Measurements from ENCODE around the gene SLC49A3. TPM values are rescaled to one million over a fixed set of nuclear protein-coding genes. Genes with fewer than 3 reads are reported as not detected.

Gene SLC49A3
- total and polyA plus RNA-seq, 2 of the 13 experiments (the other 11 are each of a cell fraction or from before 2014, with no cell fraction given) = 0.07 to 0.17 TPM

DNA sequence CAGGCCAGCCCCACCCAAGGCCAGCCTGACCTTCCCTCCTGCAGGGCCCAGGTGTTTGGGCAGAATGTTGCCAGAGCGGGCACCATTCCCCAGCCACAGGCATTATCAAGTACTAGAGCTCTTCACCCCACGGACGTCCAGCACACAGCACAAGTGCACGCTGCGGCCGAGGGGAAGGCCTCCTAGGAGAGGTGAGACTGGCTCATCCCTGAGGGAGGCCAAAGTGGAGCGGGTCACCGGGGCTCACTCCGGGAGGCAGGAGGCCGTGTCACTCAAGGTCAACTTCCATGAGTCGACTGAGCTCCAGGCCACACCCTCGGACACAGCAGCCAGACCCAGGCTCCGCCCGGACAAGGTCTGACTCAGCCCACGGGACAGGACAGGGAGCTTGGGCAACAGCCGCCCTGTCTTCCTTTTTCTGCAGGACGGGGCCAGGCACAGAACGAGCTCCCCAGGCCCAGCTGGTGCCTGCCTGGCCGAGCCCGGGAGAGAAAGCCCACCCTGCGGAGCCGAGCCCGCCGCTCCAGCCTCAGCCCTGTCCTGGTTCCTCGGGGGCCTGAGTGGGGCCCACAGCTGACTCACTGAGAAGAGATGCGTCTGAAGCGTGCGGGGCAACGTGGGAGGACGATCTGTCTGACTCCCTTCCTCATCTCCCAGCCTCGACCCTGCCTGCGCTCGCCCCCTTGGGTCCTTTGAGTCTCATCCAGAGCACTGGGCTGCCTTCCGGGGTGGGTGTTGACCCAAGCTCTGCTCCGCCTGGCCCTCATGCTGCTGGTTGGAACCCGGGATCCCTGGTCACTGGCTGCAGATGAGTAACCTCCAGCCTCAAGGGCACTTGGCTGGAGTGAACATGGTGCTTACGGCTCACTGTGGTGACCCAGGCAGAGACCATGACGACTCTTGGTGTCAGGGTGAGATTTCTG, 1.6 kb downstream of the SLC49A3 start (continued):
- TF ChIP-seq, protein P1, sequence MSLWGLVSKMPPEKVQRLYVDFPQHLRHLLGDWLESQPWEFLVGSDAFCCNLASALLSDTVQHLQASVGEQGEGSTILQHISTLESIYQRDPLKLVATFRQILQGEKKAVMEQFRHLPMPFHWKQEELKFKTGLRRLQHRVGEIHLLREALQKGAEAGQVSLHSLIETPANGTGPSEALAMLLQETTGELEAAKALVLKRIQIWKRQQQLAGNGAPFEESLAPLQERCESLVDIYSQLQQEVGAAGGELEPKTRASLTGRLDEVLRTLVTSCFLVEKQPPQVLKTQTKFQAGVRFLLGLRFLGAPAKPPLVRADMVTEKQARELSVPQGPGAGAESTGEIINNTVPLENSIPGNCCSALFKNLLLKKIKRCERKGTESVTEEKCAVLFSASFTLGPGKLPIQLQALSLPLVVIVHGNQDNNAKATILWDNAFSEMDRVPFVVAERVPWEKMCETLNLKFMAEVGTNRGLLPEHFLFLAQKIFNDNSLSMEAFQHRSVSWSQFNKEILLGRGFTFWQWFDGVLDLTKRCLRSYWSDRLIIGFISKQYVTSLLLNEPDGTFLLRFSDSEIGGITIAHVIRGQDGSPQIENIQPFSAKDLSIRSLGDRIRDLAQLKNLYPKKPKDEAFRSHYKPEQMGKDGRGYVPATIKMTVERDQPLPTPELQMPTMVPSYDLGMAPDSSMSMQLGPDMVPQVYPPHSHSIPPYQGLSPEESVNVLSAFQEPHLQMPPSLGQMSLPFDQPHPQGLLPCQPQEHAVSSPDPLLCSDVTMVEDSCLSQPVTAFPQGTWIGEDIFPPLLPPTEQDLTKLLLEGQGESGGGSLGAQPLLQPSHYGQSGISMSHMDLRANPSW (CRISPR knock-in tag; IDR thresholded peaks at IDR 0.05; ENCODE audit: borderline replicate concordance) = no peak
- TF ChIP-seq, protein P2, sequence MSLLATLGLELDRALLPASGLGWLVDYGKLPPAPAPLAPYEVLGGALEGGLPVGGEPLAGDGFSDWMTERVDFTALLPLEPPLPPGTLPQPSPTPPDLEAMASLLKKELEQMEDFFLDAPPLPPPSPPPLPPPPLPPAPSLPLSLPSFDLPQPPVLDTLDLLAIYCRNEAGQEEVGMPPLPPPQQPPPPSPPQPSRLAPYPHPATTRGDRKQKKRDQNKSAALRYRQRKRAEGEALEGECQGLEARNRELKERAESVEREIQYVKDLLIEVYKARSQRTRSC (CRISPR knock-in tag; IDR thresholded peaks at IDR 0.05; ENCODE audit: low read depth) = no peak
- TF ChIP-seq ZNF160 (CRISPR knock-in tag; IDR thresholded peaks at IDR 0.05) (peak; percentile 82; the same call in 1 of the 2 replicates), ZNF644 (CRISPR knock-in tag; IDR thresholded peaks at IDR 0.05; ENCODE audit: low read depth) (0 out of 2 replicates have a peak, but pooled peaks have one; percentile 18), RXRA (CRISPR knock-in tag; IDR thresholded peaks at IDR 0.05) (peak; percentile 86), MXD4 (CRISPR knock-in tag; IDR thresholded peaks at IDR 0.05) (0 out of 2 replicates have a peak, but pooled peaks have one; percentile 70), ZNF672 (CRISPR knock-in tag; IDR thresholded peaks at IDR 0.05) (no peak), KAT8 (CRISPR knock-in tag; IDR thresholded peaks at IDR 0.05) (peak; percentile 44; the same call in 1 of the 2 replicates), HNF4A (CRISPR knock-in tag; IDR thresholded peaks at IDR 0.05) (peak; percentile 39), ZNF556 (CRISPR knock-in tag; IDR thresholded peaks at IDR 0.05; ENCODE audit: borderline replicate concordance) (peak; percentile 63; the same call in 1 of the 2 replicates)
- TF ChIP-seq, protein P3, sequence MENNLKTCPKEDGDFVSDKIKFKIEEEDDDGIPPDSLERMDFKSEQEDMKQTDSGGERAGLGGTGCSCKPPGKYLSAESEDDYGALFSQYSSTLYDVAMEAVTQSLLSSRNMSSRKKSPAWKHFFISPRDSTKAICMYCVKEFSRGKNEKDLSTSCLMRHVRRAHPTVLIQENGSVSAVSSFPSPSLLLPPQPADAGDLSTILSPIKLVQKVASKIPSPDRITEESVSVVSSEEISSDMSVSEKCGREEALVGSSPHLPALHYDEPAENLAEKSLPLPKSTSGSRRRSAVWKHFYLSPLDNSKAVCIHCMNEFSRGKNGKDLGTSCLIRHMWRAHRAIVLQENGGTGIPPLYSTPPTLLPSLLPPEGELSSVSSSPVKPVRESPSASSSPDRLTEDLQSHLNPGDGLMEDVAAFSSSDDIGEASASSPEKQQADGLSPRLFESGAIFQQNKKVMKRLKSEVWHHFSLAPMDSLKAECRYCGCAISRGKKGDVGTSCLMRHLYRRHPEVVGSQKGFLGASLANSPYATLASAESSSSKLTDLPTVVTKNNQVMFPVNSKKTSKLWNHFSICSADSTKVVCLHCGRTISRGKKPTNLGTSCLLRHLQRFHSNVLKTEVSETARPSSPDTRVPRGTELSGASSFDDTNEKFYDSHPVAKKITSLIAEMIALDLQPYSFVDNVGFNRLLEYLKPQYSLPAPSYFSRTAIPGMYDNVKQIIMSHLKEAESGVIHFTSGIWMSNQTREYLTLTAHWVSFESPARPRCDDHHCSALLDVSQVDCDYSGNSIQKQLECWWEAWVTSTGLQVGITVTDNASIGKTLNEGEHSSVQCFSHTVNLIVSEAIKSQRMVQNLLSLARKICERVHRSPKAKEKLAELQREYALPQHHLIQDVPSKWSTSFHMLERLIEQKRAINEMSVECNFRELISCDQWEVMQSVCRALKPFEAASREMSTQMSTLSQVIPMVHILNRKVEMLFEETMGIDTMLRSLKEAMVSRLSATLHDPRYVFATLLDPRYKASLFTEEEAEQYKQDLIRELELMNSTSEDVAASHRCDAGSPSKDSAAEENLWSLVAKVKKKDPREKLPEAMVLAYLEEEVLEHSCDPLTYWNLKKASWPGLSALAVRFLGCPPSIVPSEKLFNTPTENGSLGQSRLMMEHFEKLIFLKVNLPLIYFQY (CRISPR knock-in tag; IDR thresholded peaks at IDR 0.05; ENCODE audit: borderline replicate concordance) = peak; percentile 54; the same call in 1 of the 2 replicates
- TF ChIP-seq, protein P4, sequence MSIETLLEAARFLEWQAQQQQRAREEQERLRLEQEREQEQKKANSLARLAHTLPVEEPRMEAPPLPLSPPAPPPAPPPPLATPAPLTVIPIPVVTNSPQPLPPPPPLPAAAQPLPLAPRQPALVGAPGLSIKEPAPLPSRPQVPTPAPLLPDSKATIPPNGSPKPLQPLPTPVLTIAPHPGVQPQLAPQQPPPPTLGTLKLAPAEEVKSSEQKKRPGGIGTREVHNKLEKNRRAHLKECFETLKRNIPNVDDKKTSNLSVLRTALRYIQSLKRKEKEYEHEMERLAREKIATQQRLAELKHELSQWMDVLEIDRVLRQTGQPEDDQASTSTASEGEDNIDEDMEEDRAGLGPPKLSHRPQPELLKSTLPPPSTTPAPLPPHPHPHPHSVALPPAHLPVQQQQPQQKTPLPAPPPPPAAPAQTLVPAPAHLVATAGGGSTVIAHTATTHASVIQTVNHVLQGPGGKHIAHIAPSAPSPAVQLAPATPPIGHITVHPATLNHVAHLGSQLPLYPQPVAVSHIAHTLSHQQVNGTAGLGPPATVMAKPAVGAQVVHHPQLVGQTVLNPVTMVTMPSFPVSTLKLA (IDR thresholded peaks at IDR 0.05) = no peak
- TF ChIP-seq, protein P5, sequence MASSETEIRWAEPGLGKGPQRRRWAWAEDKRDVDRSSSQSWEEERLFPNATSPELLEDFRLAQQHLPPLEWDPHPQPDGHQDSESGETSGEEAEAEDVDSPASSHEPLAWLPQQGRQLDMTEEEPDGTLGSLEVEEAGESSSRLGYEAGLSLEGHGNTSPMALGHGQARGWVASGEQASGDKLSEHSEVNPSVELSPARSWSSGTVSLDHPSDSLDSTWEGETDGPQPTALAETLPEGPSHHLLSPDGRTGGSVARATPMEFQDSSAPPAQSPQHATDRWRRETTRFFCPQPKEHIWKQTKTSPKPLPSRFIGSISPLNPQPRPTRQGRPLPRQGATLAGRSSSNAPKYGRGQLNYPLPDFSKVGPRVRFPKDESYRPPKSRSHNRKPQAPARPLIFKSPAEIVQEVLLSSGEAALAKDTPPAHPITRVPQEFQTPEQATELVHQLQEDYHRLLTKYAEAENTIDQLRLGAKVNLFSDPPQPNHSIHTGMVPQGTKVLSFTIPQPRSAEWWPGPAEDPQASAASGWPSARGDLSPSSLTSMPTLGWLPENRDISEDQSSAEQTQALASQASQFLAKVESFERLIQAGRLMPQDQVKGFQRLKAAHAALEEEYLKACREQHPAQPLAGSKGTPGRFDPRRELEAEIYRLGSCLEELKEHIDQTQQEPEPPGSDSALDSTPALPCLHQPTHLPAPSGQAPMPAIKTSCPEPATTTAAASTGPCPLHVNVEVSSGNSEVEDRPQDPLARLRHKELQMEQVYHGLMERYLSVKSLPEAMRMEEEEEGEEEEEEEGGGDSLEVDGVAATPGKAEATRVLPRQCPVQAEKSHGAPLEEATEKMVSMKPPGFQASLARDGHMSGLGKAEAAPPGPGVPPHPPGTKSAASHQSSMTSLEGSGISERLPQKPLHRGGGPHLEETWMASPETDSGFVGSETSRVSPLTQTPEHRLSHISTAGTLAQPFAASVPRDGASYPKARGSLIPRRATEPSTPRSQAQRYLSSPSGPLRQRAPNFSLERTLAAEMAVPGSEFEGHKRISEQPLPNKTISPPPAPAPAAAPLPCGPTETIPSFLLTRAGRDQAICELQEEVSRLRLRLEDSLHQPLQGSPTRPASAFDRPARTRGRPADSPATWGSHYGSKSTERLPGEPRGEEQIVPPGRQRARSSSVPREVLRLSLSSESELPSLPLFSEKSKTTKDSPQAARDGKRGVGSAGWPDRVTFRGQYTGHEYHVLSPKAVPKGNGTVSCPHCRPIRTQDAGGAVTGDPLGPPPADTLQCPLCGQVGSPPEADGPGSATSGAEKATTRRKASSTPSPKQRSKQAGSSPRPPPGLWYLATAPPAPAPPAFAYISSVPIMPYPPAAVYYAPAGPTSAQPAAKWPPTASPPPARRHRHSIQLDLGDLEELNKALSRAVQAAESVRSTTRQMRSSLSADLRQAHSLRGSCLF (CRISPR knock-in tag; IDR thresholded peaks at IDR 0.05; ENCODE audit: borderline replicate concordance) = no peak
